HCT116 (cell line): ENCODE results near the gene CERT1. TPM values are rescaled to one million over a fixed set of nuclear protein-coding genes. Genes with fewer than 3 reads are reported as not detected.

Experiments used
- ATAC-seq: fragments of 200-7000 bp; cut with Tn5 transposase; 2 replicates; pipeline ENCODE4 v1.9.1; 2020; ENCODE audit warnings: mild to moderate bottlenecking, moderate library complexity
- BruUV-seq: library from RNA; stranded (reverse); fragments of 400-500 nt; replicated peaks from 2 replicates; lab custom pipeline; 2021; lab: Mats Ljungman, UMichigan
- CTCF ChIA-PET: fragments of 300-600 bp; sonication (Branson Sonifier 250); formaldehyde crosslinking; loops from one replicate; lab custom pipeline; 2021; ENCODE audit warnings: antibody characterized with exemption; lab: Charles Lee
- POLR2A ChIA-PET: fragments of 300-600, 350-600 bp; sonication (Branson Sonifier 250); formaldehyde crosslinking; loops from one replicate; lab custom pipeline; 2021; ENCODE audit warnings: antibody characterized with exemption; lab: Charles Lee
- RAD21 ChIA-PET, 2 experiments: fragments of 300-600 bp; sonication (Branson Sonifier 250); formaldehyde crosslinking; loops; one replicate each; lab custom pipeline; 2023; ENCODE audit warnings: low total read pairs in 2 of 2; ENCODE audit not compliant: uncharacterized antibody in 2 of 2, unreplicated experiment in 2 of 2, low non-redundant PET in 1 of 2; lab: Charles Lee
- DNase-seq: peaks from one replicate; pipeline ENCODE4 v3.0.0-alpha.2; 2010; ENCODE audit warnings: low read depth, low spot score
- H2AFZ ChIP-seq: fragments of 200-600 bp; shearing (Covaris generic), sonication (generic); 2 replicates; pipeline ENCODE4 v1.6.1; 2017; ENCODE audit warnings: low read depth, mixed run types, mixed read lengths, antibody characterized with exemption, low read length; ENCODE audit not compliant: poor library complexity, severe bottlenecking
- H3K27ac ChIP-seq: 2 replicates; pipeline ENCODE4 v1.5.1; 2012; ENCODE audit warnings: low read depth, low read length
- H3K27me3 ChIP-seq: fragments of 200-600 bp; sonication (generic); 2 replicates; pipeline ENCODE4 v1.6.1; 2016; ENCODE audit warnings: mixed run types, low read length, mixed read lengths; ENCODE audit not compliant: insufficient read depth
- H3K36me3 ChIP-seq, 2 experiments: fragments of 200-500 bp in 1 of 2; fragments of 200-600 bp in 1 of 2; sonication (Bioruptor generic) in 1 of 2; sonication (generic) in 1 of 2; 2 replicates each; pipeline versions ENCODE4 v1.5.1 to v1.6.1; 2014 to 2016; ENCODE audit warnings: low read length in 2 of 2, inconsistent platforms in 1 of 2, mixed read lengths in 1 of 2, mixed run types in 1 of 2; ENCODE audit not compliant: insufficient read depth in 2 of 2, control insufficient read depth in 1 of 2
- H3K4me1 ChIP-seq, 2 experiments: fragments of 200-600 bp in 1 of 2; sonication (generic) in 1 of 2; 2 replicates each; pipeline versions ENCODE4 v1.5.1 to v1.6.1; 2012 to 2017; ENCODE audit warnings: low read length in 2 of 2, inconsistent platforms in 1 of 2, mild to moderate bottlenecking in 1 of 2, mixed read lengths in 1 of 2, mixed run types in 1 of 2, moderate library complexity in 1 of 2; ENCODE audit not compliant: insufficient read depth in 2 of 2, control insufficient read depth in 1 of 2
- H3K4me2 ChIP-seq: fragments of 200-600 bp; sonication (generic); 2 replicates; pipeline ENCODE4 v1.6.1; 2017; ENCODE audit warnings: mixed run types, low read length, mixed read lengths
- H3K4me3 ChIP-seq, 2 experiments: fragments of 200-600 bp in 1 of 2; sonication (generic) in 1 of 2; replicated peaks in 1 of 2; 2 replicates each; pipeline ENCODE4 v1.5.1; 2011 to 2016; ENCODE audit warnings: low read length in 2 of 2, control low read depth in 1 of 2, low read depth in 1 of 2, mild to moderate bottlenecking in 1 of 2, mixed read lengths in 1 of 2, mixed run types in 1 of 2
- H3K79me2 ChIP-seq: fragments of 200-600 bp; sonication (generic); 2 replicates; pipeline ENCODE4 v1.6.1; 2017; ENCODE audit warnings: mild to moderate bottlenecking, mixed run types, low read length, moderate library complexity, mixed read lengths; ENCODE audit not compliant: insufficient read depth
- H3K9ac ChIP-seq: fragments of 200-600 bp; sonication (generic); 2 replicates; pipeline ENCODE4 v1.6.1; 2016; ENCODE audit warnings: low read length, mixed read lengths
- H3K9me2 ChIP-seq: fragments of 200-600 bp; sonication (generic), shearing (Covaris generic); 2 replicates; pipeline ENCODE4 v1.6.1; 2017; ENCODE audit warnings: mixed run types, mild to moderate bottlenecking, moderate library complexity; ENCODE audit not compliant: insufficient read depth
- H3K9me3 ChIP-seq, 2 experiments: fragments of 200-500 bp in 1 of 2; fragments of 200-600 bp in 1 of 2; sonication (Bioruptor generic) in 1 of 2; sonication (generic) in 1 of 2; 2 replicates each; pipeline ENCODE4 v1.6.1; 2014 to 2017; ENCODE audit warnings: low read length in 2 of 2, mixed read lengths in 2 of 2, inconsistent platforms in 1 of 2, low read depth in 1 of 2, mild to moderate bottlenecking in 1 of 2, mixed run types in 1 of 2, moderate library complexity in 1 of 2; ENCODE audit not compliant: control insufficient read depth in 1 of 2, insufficient read depth in 1 of 2
- H4K20me1 ChIP-seq: fragments of 200-600 bp; sonication (generic), shearing (Covaris generic); 2 replicates; pipeline ENCODE4 v1.6.1; 2017; ENCODE audit warnings: mixed run types, mild to moderate bottlenecking, moderate library complexity; ENCODE audit not compliant: insufficient read depth
- CEBPB ChIP-seq: IDR thresholded peaks from 2 replicates; pipeline ENCODE4 v1.6.1; 2012; ENCODE audit warnings: low read depth
- EGR1 ChIP-seq: IDR thresholded peaks from 2 replicates; pipeline ENCODE4 v1.6.1; 2012; ENCODE audit warnings: low read depth
- ELF1 ChIP-seq: IDR thresholded peaks from 2 replicates; pipeline ENCODE4 v1.6.1; 2012; ENCODE audit warnings: low read depth, borderline replicate concordance
- EZH2 ChIP-seq: fragments of 200-600 bp; sonication (generic); IDR thresholded peaks from 2 replicates; pipeline ENCODE4 v1.6.1; 2017; ENCODE audit warnings: antibody characterized with exemption, mixed run types
- FOSL1 ChIP-seq: IDR thresholded peaks from 2 replicates; pipeline ENCODE4 v1.6.1; 2012; ENCODE audit warnings: low read depth
- POLR2AphosphoS5 ChIP-seq: IDR thresholded peaks from 2 replicates; pipeline ENCODE4 v1.6.1; 2011; ENCODE audit warnings: mild to moderate bottlenecking, low read depth, low read length, moderate library complexity
- SIN3A ChIP-seq: IDR thresholded peaks from 2 replicates; pipeline ENCODE4 v1.6.1; 2012; ENCODE audit warnings: low read depth
- SP1 ChIP-seq: IDR thresholded peaks from 2 replicates; pipeline ENCODE4 v1.6.1; 2012; ENCODE audit warnings: low read depth
- TCF7L2 ChIP-seq: IDR thresholded peaks from 2 replicates; pipeline ENCODE4 v1.7.0; 2011; ENCODE audit warnings: borderline replicate concordance, inconsistent platforms; ENCODE audit not compliant: insufficient read depth, insufficient read length; ENCODE audit errors: extremely low read depth
- ZFX ChIP-seq: fragments of 450-650 bp; IDR thresholded peaks from 2 replicates; pipeline ENCODE4 v1.6.1; 2017
- ZNF274 ChIP-seq: fragments of 200-500 bp; sonication (Bioruptor generic); IDR thresholded peaks from 2 replicates; pipeline ENCODE4 v1.6.1; 2014; ENCODE audit warnings: mild to moderate bottlenecking, low read depth, low read length, inconsistent platforms
- intact Hi-C: fragments of 100-400 bp; cut with micrococcal nuclease; formaldehyde crosslinking; loops from 2 replicates; pipeline ENCODE4 v1.10.0; 2022
- total RNA-seq: library from RNA; stranded (reverse); gene quantifications from one replicate; pipeline ENCODE4 v1.2.1, GENCODE V29; 2021; ENCODE audit not compliant: unreplicated experiment
- TF ChIP-seq, protein P1 (sequence below), 3 experiments: fragments of 200-600 bp in 1 of 3; sonication (generic) in 1 of 3; IDR thresholded peaks in 2 of 3; conservative IDR thresholded peaks in 1 of 3; 2 replicates each; pipeline ENCODE4 v1.5.1; 2012 to 2017; ENCODE audit warnings: low read depth in 2 of 3, low read length in 2 of 3, antibody characterized with exemption in 1 of 3, borderline replicate concordance in 1 of 3, control low read depth in 1 of 3, mild to moderate bottlenecking in 1 of 3, mixed read lengths in 1 of 3, mixed run types in 1 of 3, moderate library complexity in 1 of 3; ENCODE audit not compliant: insufficient read depth in 1 of 3
- TF ChIP-seq, protein P2 (sequence below): IDR thresholded peaks from 2 replicates; pipeline ENCODE4 v1.6.1; 2011; ENCODE audit warnings: mild to moderate bottlenecking, low read length, moderate library complexity; ENCODE audit not compliant: insufficient replicate concordance; ENCODE audit errors: extremely low read depth

The CERT1 gene
- total RNA-seq, 1 experiment from 2014 or later, result 22.8 TPM

DNA sequence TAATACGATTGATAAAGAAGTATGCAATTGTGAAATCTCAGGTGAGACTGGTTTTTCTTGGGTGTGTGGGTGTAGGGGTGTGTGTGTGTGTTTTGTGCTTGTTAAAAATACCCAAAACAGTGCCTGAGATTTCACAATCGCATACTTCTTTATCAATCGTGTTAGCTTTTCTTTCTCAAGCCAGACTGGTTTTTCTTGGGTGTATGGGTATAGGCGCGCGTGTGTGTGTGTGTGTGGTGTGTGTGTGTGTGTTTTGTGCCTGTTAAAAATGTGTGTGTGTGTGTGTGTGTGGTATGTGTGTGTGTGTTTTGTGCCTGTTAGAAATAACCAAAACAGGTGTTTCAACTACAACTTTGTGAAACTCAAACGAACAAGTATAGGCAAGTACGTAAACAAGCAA, 53.7 kb downstream of the CERT1 start:
- TF ChIP-seq EGR1 (no peak), EZH2 (no peak), ELF1 (no peak), CEBPB (no peak), SP1 (no peak), ZFX (no peak), ZNF274 (no peak), POLR2AphosphoS5 (no peak), TCF7L2 (no peak), SIN3A (no peak), FOSL1 (no peak)
- TF ChIP-seq, protein P1, sequence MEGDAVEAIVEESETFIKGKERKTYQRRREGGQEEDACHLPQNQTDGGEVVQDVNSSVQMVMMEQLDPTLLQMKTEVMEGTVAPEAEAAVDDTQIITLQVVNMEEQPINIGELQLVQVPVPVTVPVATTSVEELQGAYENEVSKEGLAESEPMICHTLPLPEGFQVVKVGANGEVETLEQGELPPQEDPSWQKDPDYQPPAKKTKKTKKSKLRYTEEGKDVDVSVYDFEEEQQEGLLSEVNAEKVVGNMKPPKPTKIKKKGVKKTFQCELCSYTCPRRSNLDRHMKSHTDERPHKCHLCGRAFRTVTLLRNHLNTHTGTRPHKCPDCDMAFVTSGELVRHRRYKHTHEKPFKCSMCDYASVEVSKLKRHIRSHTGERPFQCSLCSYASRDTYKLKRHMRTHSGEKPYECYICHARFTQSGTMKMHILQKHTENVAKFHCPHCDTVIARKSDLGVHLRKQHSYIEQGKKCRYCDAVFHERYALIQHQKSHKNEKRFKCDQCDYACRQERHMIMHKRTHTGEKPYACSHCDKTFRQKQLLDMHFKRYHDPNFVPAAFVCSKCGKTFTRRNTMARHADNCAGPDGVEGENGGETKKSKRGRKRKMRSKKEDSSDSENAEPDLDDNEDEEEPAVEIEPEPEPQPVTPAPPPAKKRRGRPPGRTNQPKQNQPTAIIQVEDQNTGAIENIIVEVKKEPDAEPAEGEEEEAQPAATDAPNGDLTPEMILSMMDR (IDR thresholded peaks at IDR 0.05 in 2 of 3, conservative IDR thresholded peaks at IDR 0.05 in 1 of 3; ENCODE audit: borderline replicate concordance in 1 of 3, insufficient read depth in 1 of 3, low read depth in 2 of 3, low read length in 2 of 3), result no peak
- TF ChIP-seq, protein P2, sequence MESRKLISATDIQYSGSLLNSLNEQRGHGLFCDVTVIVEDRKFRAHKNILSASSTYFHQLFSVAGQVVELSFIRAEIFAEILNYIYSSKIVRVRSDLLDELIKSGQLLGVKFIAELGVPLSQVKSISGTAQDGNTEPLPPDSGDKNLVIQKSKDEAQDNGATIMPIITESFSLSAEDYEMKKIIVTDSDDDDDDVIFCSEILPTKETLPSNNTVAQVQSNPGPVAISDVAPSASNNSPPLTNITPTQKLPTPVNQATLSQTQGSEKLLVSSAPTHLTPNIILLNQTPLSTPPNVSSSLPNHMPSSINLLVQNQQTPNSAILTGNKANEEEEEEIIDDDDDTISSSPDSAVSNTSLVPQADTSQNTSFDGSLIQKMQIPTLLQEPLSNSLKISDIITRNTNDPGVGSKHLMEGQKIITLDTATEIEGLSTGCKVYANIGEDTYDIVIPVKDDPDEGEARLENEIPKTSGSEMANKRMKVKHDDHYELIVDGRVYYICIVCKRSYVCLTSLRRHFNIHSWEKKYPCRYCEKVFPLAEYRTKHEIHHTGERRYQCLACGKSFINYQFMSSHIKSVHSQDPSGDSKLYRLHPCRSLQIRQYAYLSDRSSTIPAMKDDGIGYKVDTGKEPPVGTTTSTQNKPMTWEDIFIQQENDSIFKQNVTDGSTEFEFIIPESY, result no peak
- Histone ChIP-seq H3K27me3 (no peaks in the 10 kb centered on the region), H3K79me2 (no peaks in the 10 kb centered on the region), H3K9me2 (no peaks in the 10 kb centered on the region), H2AFZ (no peak overlapping the region), H3K4me3 (no peak overlapping the region), H3K4me2 (no peak overlapping the region), H3K27ac (no peak overlapping the region), H3K36me3 (no peaks in the 10 kb centered on the region), H3K9me3 (no peaks in the 10 kb centered on the region), H4K20me1 (no peaks in the 10 kb centered on the region), H3K9ac (no peak overlapping the region), H3K4me1 (no peaks in the 10 kb centered on the region)
- intact Hi-C loops, result no loop called here
- no peak for ATAC-seq
- ChIA-PET CTCF (no interaction called here), POLR2A (no interaction called here), RAD21 (no interaction called here)
- BruUV-seq, result no TSS peak
- DNase-seq, result no peak
